ENCODE measurements around the gene KCNQ1.

Gene KCNQ1

DNA sequence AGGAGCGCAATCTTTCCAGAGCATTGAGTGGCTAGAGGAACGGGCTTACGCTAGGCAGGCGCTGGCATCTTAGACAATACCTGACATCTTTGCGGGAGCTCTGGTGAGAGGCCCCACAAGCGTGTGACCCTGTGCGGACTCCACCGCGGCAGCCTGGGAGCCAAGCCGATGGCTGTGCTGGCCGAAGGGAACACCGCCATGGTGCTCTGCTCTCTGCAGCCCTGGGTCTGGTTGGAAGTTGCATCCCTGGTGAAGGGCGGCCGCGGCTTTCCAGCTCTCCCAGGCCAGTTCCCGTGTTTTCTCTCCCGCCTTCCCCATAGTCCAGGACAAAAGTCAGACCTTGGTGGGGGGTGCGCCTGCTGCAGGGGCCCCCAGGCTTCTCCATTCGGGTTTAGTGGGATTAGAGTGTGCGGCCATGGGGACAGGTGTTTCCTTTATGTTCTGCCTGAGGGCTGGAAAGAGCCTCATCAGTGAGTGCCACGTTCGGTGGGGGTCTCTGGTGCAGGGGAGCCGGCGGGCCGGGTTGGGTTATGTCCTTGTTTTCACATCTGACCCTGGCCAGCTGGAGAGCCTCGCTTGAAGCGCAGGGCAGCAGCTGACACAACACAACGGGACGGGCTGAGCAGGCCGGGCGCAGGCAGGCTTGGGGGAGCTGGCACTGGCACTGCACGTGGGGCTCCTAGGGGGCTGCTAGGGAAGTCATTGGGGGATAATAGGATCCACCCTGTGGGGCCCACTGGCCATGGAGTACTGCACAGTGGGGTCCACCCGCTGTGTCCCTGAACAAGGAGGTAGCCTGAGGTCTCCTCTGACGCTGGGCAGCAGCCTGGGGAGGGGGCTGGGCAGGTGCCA lies 94.8 kb downstream of the KCNQ1 start:
- DNase-seq = no peak

DNA sequence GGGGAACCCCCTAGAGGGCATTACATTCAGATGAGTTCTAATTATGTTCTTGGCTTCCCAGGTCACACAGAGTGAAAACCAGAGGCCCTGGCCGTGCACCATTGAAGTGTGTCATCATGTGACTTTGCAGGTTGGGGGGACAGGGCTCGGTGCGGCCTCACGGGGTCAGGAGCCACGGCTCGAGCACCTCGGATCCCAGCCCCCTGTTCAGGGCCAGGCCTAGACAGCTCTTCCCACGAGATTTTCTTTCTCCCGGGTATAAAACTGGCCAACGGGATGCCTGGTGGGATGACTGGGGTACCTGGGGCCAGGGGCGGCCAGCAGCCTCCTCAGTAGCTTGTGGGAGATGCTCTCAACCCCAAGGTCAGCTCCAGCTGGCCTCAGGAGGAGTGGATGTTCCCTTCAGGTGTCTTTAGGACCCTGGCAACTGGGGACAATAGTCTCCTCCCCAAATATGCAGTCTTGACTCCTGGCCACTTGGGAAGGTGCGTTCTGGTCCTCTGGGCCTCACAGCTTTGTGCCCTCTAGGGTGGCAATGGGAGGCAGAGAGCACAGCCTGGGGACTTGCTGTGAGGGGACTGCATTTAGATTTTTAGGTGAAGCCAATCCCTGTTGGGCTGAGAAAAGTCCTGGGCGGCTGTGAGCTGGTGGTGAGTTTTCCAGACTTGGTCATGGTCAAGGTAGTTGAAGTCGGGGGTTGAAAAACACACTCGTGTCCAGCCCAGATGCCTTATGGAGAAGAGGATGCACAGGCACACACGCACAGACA lies 95.6 kb downstream of the KCNQ1 start:
- no peak for DNase-seq

DNA sequence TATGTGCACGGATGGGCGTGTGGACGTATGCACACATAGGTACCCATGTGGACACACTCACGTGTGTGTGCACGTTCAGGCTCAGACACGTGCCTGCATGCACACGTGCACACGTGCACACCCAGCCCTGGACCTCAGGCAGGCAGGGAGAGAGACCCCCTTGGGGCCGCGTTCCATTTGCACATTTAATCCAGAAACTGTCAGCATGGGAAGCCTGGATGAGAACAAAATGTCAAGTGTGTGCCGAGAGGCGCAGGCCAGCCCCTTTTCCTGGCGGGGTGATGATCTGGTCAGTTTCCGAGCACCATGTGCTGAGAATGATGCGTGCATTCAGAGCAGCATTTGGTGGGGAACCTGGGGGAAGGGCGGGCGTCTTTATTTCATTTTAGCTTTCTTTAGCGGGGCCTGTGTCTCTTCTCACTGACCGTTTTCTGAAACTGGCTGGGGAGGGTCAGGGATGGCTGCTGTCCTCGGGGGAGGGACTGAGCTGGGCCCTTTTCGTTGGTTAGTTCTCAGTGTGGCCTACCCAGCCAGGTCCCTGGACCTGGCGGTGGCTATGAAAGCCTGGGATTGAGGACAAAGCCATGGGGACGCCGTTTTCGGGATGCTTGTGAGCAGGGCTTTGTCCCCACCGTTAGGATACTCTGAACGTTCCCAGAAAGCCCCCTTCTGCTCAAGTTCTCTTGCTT lies 96.3 kb downstream of the KCNQ1 start:
- DNase-seq = no peak

DNA sequence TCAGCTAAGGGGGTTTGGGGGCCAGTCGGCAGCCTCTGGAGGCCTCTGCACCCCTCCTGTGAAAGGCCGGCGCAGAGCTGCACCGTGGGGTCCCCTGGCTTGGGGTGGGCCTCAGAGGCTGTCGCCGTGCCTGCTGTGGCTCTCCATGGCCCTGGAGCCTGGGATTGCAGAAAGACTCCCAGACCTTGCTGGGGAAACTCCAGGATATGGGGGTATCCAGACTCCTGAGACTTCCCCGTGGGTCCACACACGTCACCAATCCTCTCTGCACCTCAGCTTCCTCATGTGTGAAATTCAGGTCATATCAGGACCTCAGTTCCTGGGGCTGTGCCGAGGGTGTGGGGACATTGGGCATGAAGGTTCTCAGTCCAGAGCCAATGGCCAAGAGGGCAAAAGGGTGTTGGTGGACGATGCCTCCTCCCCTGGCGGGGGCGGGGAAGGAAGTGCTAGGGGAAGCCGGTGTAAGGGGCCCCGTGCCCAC lies 97.1 kb downstream of the KCNQ1 start:
- no peak for DNase-seq

DNA sequence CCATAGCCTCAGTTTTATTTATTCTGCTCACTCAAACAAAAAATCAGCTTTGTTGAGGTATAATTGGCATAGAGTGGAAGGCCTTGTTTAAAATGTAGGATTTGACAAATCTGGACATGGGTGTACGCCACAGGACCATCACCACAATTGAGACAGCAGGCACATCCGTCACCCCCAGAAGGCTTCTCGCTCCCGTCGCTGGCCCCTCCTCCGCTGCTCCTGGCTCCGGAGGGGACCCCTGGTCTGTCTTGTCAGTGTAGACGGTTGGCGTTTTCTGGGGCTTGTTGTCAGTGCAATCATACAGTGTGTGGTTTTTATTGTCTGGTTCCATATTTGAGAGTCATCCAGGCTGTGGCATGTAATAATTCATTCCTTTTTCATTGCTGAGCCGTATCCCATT lies 97.6 kb downstream of the KCNQ1 start:
- DNase-seq = no peak

DNA sequence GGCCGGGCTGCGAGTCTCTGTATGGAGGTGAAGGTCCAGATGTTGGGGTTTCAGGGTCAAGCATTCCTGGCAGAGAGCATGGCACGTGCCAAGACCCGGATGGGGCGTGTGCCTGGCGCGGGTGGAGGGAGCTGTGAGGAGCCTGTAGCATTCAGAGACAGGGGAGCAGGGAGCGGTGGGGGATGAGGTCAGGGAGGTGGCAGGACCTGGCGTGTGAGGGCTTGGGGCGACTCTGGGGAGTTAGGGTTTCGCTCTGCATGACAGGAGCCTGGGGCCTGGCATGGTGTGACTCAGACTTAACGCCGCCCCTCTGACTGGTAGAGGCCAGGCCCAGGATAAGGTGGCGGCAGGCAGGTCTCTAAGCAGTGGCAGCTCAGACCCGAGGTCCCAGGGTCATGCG lies 103.0 kb downstream of the KCNQ1 start:
- no peak for DNase-seq

DNA sequence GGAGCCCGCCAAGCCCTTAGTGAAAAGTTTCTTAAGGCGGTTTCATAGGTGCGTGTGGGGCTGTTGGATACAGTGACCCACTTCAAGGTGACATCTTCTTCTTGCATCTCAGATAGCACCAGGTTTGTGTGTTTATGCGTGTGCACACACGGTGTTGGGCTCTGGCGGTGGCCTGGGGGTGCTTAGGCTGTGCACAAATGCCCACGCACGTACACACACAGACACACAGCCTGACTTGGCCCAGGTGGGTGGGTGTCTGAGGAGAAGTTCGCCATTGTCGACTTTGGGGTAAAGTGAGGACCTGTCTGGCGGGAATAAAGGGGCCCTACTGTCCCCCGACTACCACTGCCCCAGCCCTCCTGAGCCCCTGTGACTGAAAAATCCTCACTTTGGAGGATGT lies 103.8 kb downstream of the KCNQ1 start:
- no peak for DNase-seq

- DNase-seq = no peak
Measured at GRCh38 chr11:2549080-2549479, 104.3 kb downstream of the KCNQ1 start.

DNA sequence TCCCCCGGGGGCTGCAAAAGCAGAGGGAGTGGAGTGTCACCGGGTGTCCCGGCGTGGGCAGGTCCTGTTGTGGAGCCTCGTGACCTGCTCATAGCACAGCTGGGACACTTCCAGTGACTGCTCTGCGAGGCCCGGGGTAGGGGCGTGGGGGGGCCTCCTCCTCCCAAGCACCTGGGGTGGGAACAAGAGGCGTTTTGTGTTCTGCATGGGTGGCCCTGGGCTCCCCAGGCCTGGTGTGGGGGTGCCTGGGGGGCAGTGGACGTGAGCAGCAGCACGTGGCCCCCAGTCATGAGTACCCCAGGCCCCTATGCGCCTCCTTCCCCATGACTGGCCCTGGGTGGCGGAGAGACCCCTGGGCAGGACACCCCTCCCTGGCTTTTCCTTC lies 104.7 kb downstream of the KCNQ1 start:
- no peak for DNase-seq

DNA sequence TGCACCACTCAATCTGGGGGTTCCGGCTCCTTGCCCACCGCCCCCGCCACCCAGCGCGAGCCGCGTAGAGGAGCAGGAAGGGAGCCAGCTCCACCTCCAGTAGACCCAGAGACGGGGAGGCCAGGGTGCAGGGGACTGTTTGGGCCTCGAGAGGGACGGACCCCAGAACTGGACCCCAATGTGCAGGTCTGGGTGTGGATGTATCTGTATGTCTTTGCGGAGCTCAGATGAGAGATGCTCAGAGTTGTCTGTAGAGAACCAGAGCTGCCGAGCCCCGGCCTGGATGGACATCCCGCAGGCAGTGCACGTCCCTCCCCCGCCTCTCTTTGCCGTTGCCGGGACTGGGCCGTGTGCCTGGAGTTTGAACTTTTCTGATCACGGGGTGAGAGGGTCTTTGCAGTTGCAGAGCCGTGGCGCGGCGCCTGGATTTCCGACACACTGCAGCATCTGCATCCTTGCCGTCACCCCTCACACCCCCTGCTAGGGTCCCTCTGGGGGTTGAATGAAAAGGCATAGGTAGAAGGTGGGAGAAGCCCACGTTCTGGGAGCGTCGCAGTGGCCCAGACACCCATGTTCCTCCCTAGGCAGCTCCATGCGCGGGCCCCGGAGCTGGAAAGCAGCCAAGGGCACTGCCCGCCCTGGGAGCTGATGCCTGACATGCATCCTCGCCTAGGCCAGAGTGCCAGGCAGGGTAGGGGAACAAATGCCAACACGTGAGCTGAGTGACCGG lies 105.2 kb downstream of the KCNQ1 start:
- DNase-seq = no peak

- no peak for DNase-seq
Measured at GRCh38 chr11:2550606-2550970, 105.8 kb downstream of the KCNQ1 start.

- no peak for DNase-seq
Measured at GRCh38 chr11:2551131-2551530, 106.3 kb downstream of the KCNQ1 start.

- DNase-seq = no peak
Measured at GRCh38 chr11:2552210-2552609, 107.4 kb downstream of the KCNQ1 start.

DNA sequence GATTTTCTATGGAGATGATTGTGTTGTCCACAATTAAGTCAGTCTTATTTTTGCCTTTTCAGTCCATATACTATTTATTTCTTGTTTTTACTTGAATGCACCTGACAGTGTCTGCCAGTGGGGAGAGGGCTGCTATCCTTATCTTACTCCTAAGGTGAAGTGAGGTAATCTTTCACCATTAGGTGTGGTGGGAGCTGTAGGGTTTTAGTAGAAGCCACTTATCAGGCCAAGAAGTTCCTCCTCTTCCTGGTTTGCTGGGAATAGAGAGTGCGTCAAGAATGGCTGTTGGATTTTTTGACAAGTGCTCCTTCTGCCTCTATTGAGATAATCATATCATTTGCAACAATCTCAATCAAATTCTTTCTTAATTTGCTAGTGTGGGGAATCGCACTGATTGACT lies 108.4 kb downstream of the KCNQ1 start:
- DNase-seq = no peak

- no peak for DNase-seq
Measured at GRCh38 chr11:2553886-2554285, 109.1 kb downstream of the KCNQ1 start.

- DNase-seq = no peak
Measured at GRCh38 chr11:2554338-2555207, 109.8 kb downstream of the KCNQ1 start.

DNA sequence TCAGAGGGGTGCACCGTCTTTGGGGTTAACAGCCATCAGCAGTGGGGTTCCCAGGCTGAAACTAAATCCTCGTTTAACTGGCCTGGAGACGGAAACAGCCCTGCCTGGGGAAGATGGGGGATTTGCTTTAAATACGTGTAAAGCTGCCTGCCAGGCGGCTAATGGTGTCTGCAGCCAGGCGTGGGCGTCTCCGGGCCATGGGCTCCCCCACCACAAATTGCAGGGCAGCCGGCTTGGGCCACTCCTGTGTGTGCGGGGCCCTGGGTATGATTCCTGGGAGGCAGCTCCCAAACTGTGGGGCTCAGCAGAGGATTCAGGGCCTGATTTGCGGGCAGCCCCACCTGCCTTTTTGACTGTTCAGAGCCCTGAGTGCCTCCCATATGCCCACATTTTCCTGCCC lies 110.5 kb downstream of the KCNQ1 start:
- no peak for DNase-seq

GRCh38 chr11:2555891-2556290 lies 111.1 kb downstream of the KCNQ1 start:
- DNase-seq = no peak

GRCh38 chr11:2557381-2557780 lies 112.6 kb downstream of the KCNQ1 start:
- no peak for DNase-seq

DNA sequence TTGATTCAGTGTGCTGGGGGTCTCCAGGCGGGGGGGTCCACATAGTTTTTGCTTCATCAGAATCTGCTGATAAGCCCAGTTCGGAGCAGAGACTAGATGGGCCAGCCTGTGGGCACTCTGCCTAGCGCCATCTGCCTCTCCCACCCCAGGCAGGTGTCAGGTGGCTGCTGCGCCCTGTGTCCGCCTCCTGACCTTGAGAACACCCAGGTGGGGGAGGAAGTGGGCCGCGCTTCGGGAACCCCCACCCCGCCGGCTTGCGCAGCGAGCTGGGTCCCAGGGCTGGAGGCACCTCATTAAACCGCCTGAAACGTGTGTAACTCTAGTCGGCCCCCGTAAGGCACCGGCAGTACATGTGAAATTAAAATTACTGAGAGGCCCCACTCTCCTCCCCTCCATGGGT lies 113.6 kb downstream of the KCNQ1 start:
- no peak for DNase-seq

- no peak for DNase-seq
Measured at GRCh38 chr11:2558861-2559526, 114.2 kb downstream of the KCNQ1 start.

Data from amniotic stem cell (primary cell).